Esophagus muscularis mucosa (tissue), 4 donors: ENCODE results near the gene CHFR. TPM values are rescaled to one million over a fixed set of nuclear protein-coding genes. Genes with fewer than 3 reads are reported as not detected.
"Not testable (repeated sequence)": the region's sequence is repeated elsewhere in the genome, so short reads cannot be mapped to it uniquely, and the experiment has no call there.

Source experiments
- DNase-seq: peaks from one replicate; pipeline ENCODE4 v3.0.0-alpha.2; 2017; ENCODE audit errors: extremely low spot score
- H3K27ac ChIP-seq, 4 donors: fragments of 200-600 bp; sonication (generic); replicated peaks in 1 of 4; 1 replicate in 3 of 4; 2 replicates in 1 of 4; pipeline ENCODE4 v1.5.1; 2016 to 2019; ENCODE audit warnings: mild to moderate bottlenecking in 1 of 4
- H3K27me3 ChIP-seq, 4 donors: fragments of 200-600 bp; sonication (generic); one replicate each; pipeline versions ENCODE4 v1.5.1 to v1.6.0; 2016 to 2019
- H3K36me3 ChIP-seq, 4 donors: fragments of 200-600 bp; sonication (generic); one replicate each; pipeline ENCODE4 v1.5.1; 2016 to 2019
- H3K4me1 ChIP-seq, 4 donors: fragments of 200-600 bp; sonication (generic); one replicate each; pipeline ENCODE4 v1.5.1; 2016 to 2019
- H3K4me3 ChIP-seq, 4 donors: fragments of 200-600 bp; sonication (generic); 1 replicate in 2 of 4; 2 replicates in 2 of 4; pipeline ENCODE4 v1.5.1; 2016 to 2019; ENCODE audit warnings: mild to moderate bottlenecking in 4 of 4, moderate library complexity in 1 of 4
- H3K9me3 ChIP-seq, 4 donors: fragments of 200-600 bp; sonication (generic); 1 replicate in 3 of 4; 2 replicates in 1 of 4; pipeline ENCODE4 v1.5.1; 2016 to 2019
- CTCF ChIP-seq, 3 experiments: fragments of 200-600 bp in 2 of 3; fragments of 450-650 bp in 1 of 3; sonication (generic) in 2 of 3; IDR thresholded peaks; one replicate each; pipeline ENCODE4 v1.5.1; 2017 to 2019; ENCODE audit warnings: antibody characterized with exemption in 3 of 3, mild to moderate bottlenecking in 2 of 3, moderate library complexity in 1 of 3
- EP300 ChIP-seq: sonication (generic); formaldehyde crosslinking; IDR thresholded peaks from one replicate; pipeline ENCODE4 v1.6.1; 2017; ENCODE audit warnings: antibody characterized with exemption
- POLR2A ChIP-seq: fragments of 450-650 bp; IDR thresholded peaks from one replicate; pipeline ENCODE4 v1.6.1; 2017; ENCODE audit warnings: antibody characterized with exemption, moderate library complexity, mild to moderate bottlenecking, low read depth
- POLR2AphosphoS5 ChIP-seq, 2 donors: sonication (generic); formaldehyde crosslinking; IDR thresholded peaks; one replicate each; pipeline ENCODE4 v1.6.1; 2017; ENCODE audit warnings: antibody characterized with exemption in 2 of 2
- WGBS: methylation state at CpG from one replicate; pipeline ENCODE4 v1.1.5; 2018; 5-methylcytosine and 5-hydroxymethylcytosine counted together
- intact Hi-C: fragments of 100-400 bp; cut with DNase I; formaldehyde crosslinking; loops from one replicate; pipeline ENCODE4 v1.15.1; 2023
- total RNA-seq, 4 donors: library from RNA; depleted of rRNA; stranded (reverse); fragments of >200 nt; gene quantifications; one replicate each; pipeline versions ENCODE4 v1.1.0 to v1.2.1, GENCODE V29; 2016

CHFR gene
- total RNA-seq, 4 donors from 2014 or later: 35.7 to 41.7 (median 40.0) TPM

DNA sequence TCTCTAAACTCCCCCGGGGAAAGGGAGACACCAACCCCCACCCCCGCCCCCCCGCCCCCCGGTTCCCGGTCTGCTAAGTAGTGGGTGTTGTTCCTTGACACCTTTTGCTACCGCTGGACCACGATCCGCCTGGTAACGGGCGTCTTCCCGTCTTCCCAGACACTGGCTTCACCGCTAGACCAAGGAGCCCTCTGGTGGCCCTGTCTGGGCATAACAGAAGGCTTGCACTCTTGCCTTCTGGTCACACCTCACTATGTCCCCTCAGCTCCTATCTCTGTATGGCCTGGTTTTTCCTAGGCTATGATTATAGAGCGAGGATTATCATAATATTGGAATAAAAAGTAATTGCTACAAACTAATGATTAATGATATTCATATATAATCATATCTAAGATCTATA lies 78.0 kb downstream of the CHFR start:
- H3K27me3 ChIP-seq, H3K4me1 ChIP-seq, H3K4me3 ChIP-seq, H3K9me3 ChIP-seq, H3K27ac ChIP-seq, DNase-seq, intact Hi-C loops: not testable (repeated sequence)
- peaks cover 48 to 97% (median 88%) of the 10 kb centered on the region in 4 donors for H3K36me3 ChIP-seq
- TF ChIP-seq CTCF (IDR thresholded peaks at IDR 0.05): peak in 2 of 3 experiments; percentile 30 to 49
- 51% methylated on average over 12 of the region's 13 CpGs for WGBS

DNA sequence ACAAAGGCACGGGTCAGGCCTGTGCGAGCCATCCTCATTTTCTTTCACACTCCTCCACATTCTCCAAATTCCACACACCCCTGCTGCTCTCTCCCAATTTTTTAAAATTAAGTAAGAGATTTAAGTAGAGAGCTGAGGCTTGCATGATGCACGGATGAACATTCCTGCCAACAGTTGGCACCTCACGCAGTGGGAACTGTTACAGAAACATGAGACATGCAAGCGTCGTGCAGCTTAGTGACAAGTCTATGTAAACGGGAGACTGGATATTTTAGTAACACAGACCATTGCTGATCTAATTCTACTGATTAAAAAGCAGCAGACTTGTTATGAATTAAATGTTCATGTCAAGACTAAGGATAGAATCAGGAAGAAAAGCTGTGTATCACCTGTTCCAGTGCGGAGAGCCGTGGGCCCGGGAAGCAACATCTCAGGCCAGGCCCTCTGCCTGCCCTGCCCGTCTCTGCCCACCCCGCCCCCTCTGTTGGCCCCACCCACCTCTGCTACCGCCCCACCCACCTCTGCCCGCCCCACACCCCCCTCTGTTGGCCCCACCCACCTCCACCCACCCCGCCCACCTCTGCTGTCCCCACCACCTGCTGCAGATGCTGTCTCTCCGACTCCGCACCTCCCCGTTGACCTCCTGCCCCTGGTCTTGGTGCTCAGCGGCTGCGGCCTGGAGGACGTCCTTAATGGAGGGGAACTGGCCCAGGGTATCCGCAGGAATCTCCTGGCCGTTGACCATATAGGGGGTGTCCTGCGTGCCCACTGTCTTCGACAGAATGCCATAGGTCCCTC lies 79.9 kb downstream of the CHFR start:
- Histone ChIP-seq H3K36me3 (peaks cover 48 to 97% (median 87%) of the 10 kb centered on the region in 4 donors), H3K4me3 (no peak overlapping the region), H3K27ac (no peak overlapping the region), H3K9me3 (no peaks in the 10 kb centered on the region), H3K27me3 (no peaks in the 10 kb centered on the region), H3K4me1 (no peaks in the 10 kb centered on the region)
- intact Hi-C loops: no loop called here
- no peak for DNase-seq
- WGBS: 67% methylated on average over 12 of the region's 25 CpGs
- TF ChIP-seq POLR2A (no peak), EP300 (no peak), POLR2AphosphoS5 (IDR thresholded peaks at IDR 0.05) (no peak), CTCF (IDR thresholded peaks at IDR 0.05) (no peak)

DNA sequence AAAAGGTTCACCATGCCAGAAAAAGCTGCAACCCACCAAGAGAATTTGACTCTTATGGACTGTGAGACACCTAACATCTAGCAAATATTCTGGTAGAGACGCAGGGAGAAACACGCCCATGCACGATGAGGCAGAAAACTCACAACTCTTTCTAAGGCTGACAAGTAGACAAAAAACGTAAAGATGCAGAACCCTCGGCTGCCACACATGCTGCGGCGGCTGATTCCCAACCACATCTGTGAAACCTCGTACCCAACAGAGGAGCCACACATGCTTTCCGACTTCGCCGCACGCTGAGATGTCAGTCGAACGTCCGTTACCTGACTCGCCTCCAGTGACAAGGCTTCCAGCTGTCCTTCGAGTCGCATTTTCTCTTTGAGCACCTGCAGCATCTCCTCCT lies 80.5 kb downstream of the CHFR start:
- no peak overlapping the region for H3K27ac ChIP-seq
- H3K9me3 ChIP-seq: no peaks in the 10 kb centered on the region
- H3K4me3 ChIP-seq: no peak overlapping the region
- H3K4me1 ChIP-seq: no peaks in the 10 kb centered on the region
- H3K36me3 ChIP-seq: peaks cover 48 to 97% (median 87%) of the 10 kb centered on the region in 4 donors
- no peak for TF ChIP-seq EP300
- no peak for TF ChIP-seq CTCF (IDR thresholded peaks at IDR 0.05)
- no peak for TF ChIP-seq POLR2AphosphoS5 (IDR thresholded peaks at IDR 0.05)
- no peak for TF ChIP-seq POLR2A
- no peak for DNase-seq
- intact Hi-C loops: no loop called here
- no peaks in the 10 kb centered on the region for H3K27me3 ChIP-seq
- WGBS: 90% methylated on average over 18 of the region's 18 CpGs

DNA sequence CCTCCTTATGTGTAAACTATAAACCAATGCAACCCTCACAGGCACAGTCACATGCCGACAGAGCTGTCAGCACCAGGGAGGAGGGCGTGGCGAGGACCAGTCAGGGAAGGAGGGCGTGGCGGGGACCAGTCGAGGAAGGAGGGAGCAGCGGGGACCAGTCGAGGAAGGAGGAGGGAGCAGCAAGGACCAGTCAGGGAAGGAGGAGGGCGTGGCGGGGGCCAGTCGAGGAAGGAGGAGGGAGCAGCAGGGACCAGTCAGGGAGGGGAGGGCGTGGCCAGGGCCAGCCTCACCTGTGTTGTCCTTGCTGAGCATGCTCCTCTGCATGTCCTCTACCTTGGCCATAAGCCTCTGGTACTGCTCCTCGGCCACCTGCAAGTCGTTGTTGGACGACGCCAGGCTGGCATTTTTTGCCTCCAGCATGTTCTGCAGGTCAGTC lies 83.0 kb downstream of the CHFR start:
- 82% methylated on average over 16 of the region's 16 CpGs for WGBS

More for the DNA sequence above, 83.0 kb downstream of the CHFR start:
- TF ChIP-seq CTCF (IDR thresholded peaks at IDR 0.05) (no peak), POLR2A (no peak), EP300 (no peak), POLR2AphosphoS5 (IDR thresholded peaks at IDR 0.05) (no peak)
- no peak overlapping the region for H3K4me3 ChIP-seq
- H3K9me3 ChIP-seq: no peaks in the 10 kb centered on the region
- no peak for DNase-seq
- H3K4me1 ChIP-seq: no peaks in the 10 kb centered on the region
- H3K36me3 ChIP-seq: peaks cover 69 to 98% (median 93%) of the 10 kb centered on the region in 4 donors
- intact Hi-C loops: no loop called here
- no peaks in the 10 kb centered on the region for H3K27me3 ChIP-seq
- no peak overlapping the region for H3K27ac ChIP-seq
